Right lobe of liver (tissue), 4 donors: ENCODE measurements around the gene ARRDC3.

Experiments used
- CTCF ChIP-seq, 4 donors: fragments of 200-600 bp in 3 of 4; fragments of 450-650 bp in 1 of 4; IDR thresholded peaks; one replicate each; pipeline versions ENCODE4 v1.5.1 to v1.8.0; 2016 to 2022; ENCODE audit warnings: antibody characterized with exemption in 4 of 4, mild to moderate bottlenecking in 2 of 4
- POLR2A ChIP-seq: fragments of 450-650 bp; IDR thresholded peaks from one replicate; pipeline ENCODE4 v1.6.1; 2017; ENCODE audit warnings: antibody characterized with exemption, mild to moderate bottlenecking
- donor health status: DM: no; HTN: no; CAD: no.
- donor health status: DM: no; HTN: no; CAD: no.
- donor health status: DM: no; HTN: yes; CAD: no.

- TF ChIP-seq CTCF (IDR thresholded peaks at IDR 0.05): no peak
- TF ChIP-seq POLR2A: no peak
Measured at GRCh38 chr5:91383956-91384300, 811 bp upstream of the ARRDC3 start.
